Fibroblast of upper back skin (primary cell): ENCODE measurements around the gene PTPRM.

Experiments
- DNase-seq: peaks from one replicate; pipeline ENCODE4 v3.0.0-alpha.2; 2013

PTPRM gene

GRCh38 chr18:7566567-7567473 lies at the start of gene PTPRM:
Gene PTPRM, plus strand, starts transcription at chr18:7567316. Its CDS starts 503 bp downstream, at chr18:7567819.
- DNase-seq: peak; percentile 82

- DNase-seq: no peak
Observed at GRCh38 chr18:7517852-7518251, 49.3 kb upstream of the PTPRM start.

DNA sequence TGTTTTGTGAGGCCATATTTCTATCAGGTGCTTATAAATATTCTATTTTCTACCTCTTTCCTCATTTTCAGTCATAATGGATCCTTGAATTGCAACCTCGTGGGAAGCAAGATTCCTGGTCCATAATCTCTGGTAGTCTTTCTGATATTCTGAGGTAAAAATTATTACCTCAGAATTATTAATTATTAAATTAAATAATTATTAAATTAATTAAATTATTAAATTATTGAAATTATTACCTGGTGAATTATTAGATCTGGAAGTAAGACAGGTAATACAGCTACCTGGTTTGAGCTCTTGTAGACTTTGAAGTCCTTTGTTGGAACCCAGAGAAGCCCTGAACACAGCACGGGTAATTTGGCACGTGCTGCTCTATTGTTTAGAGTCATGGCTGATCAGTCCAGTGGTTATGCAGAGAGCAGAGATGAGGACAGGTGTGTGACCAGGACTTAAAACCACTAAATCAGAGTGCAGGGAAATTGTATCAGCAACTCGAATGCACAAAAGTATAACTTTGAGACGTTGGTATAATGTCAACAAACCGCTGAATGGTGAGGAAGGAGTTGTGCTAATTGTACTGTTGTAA lies 46.8 kb upstream of the PTPRM start:
- no peak for DNase-seq

DNA sequence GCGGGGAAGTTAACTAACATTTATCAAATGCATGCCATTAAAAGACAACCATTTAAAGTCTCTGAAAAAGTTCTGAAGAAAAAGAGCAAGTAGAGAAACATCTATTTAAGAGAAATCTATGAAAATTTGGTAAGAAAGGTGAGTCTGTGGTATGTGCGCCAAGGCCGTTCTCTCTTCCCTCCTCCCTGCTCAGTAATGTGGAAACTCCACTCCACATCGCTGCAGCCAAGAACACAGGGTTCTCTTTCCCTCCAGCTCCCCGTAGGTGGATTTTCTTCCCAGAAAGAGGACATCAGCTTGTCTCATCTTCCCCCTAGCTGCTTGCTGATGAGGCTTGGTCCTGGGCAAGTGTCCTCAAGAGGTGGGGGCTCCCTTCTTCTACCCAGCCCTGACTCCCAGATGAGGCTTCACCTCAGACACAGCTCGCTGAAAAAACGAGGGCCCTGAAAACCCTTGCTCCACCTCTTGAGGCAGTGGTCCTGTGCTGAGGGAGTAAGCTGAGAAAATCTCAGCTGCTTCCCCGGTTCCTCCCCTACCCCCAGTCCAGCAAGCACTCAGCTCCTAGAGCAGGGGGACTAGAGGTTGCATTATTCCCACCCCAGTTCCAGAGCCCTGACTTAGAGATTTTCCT lies 45.8 kb upstream of the PTPRM start:
- DNase-seq: no peak

GRCh38 chr18:7523772-7524171 lies 43.3 kb upstream of the PTPRM start:
- DNase-seq: no peak

- peak; percentile 11 for DNase-seq
Observed at GRCh38 chr18:7524786-7525185, 42.3 kb upstream of the PTPRM start.

DNA sequence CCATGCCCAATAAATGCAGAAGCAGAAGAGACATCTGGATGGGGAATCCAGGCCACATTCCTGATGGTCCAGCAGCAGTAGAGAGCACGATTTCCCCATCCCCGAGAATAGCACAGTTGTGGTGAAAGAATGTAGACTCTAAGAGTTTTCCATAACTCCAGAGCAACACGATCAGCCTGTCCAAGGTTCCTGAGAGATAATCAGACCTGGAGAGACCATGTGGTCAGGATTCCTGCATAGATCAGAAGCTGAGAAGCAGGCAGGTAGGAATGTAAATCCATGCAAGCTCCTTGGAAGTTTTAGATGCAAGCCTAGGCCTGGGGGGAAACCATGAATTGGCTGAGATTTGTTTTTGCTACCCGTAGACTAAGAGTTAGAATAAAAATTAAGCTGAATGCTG lies 34.2 kb upstream of the PTPRM start:
- no peak for DNase-seq

DNA sequence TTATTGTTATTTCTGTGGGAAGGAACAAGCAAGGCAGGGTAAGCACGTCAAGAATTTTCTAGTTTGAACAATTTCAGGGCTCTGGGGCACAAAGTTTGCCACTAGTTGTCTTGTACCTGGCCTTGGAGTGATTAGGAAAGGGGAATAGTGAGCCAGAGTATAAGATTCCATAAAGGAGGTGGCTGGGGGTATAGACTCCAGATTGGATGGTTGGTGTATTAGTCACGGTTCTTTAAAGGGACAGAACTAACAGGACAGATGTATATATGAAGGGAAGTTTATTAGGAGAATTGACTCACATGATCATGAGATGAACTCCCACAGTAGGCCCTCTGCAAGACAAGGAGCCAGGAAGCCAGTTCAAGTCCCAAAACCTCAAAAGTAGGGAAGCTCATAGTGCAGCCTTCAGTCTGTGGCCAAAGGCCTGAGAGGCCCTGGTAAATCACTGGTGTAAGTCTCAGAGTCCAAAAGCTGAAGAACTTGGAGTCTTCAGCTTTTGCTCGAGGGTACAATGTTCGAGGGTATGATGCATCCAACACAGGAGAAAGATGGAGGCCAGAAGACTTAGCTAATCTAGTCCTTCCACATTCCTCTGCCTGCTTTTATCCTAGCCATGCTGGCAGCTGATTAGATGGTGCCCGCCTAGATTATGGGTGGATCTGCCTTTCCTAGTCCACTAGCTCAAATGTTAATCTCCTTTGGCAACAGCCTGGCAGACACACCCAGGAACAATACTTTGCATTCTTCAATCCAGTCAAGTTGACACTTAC lies 31.5 kb upstream of the PTPRM start:
- peak; percentile 18 for DNase-seq

- DNase-seq: no peak
Observed at GRCh38 chr18:7537145-7537544, 30.0 kb upstream of the PTPRM start.

DNA sequence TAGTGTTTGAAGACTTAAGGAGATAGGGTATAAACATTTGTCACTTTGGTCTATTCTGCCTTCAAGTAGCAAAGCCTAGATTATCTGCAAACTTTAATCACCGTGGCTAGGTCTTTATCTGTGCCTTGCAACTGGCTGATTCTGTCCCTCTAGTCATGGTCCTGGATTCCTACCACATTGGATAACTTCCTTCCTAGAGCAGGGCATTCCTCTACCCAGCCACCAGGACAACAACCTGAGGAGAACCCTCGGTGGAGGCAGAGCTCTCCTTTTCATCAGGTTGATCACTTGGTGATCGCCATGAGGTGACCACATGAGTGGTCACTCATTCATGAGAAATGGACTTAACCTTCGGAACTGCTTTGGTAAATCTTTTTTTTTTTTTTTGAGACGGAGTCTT lies 25.3 kb upstream of the PTPRM start:
- no peak for DNase-seq

DNA sequence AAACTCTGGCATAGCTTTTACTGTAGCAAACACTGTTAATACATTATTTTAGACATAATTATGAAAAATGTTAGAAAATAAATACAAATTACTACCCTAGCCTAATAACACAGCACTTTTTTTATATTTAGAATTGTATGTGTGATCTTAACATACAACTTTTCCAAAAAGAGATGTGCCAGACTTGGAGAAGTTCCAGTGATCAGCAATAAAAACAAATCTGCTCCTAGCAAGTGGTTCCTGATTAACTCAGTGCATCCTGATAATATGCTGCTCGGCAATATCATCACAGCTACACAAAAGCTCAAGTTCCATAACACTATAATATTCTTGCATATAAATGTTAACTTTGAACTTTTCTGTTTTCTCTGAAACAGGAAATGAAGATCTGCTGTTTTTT lies 22.4 kb upstream of the PTPRM start:
- no peak for DNase-seq

- DNase-seq: no peak
Observed at GRCh38 chr18:7545734-7546133, 21.4 kb upstream of the PTPRM start.

DNA sequence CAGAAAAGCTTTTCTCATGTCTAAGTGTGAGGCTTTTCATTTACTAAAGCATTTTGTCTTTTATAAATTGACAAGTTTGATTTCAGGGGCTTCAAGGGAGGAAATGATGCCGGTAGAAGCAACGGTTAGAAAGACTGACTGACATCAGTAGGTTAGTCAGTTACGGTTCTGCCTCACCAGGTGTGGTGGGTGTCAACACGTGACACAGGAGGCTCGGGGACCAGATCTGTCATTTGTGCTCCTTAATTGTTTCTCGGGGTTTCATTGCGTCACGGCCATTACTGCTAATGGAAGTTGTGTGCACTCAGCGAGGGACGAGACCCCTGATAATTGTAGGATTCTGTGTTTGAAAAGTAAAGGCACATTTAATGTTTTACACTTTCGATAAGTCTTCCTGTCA lies 18.9 kb upstream of the PTPRM start:
- no peak for DNase-seq

DNA sequence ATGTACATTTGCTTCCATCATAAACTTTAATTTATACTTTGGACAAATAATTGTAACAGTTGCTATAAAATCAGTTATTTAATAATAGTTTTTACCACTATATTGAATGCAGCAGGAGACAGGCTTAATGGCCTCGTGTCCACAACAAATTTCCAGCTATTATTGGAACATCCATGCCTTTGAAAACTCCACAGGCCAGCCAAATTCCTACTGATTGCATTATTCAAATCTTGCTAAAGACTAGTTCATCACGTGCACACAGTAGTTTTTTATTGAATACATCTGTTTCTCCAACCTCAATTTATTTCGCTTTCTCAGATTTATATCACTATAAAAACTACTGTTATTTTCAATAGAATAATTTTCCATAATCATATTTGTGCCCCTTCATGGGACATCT lies 18.4 kb upstream of the PTPRM start:
- no peak for DNase-seq

DNA sequence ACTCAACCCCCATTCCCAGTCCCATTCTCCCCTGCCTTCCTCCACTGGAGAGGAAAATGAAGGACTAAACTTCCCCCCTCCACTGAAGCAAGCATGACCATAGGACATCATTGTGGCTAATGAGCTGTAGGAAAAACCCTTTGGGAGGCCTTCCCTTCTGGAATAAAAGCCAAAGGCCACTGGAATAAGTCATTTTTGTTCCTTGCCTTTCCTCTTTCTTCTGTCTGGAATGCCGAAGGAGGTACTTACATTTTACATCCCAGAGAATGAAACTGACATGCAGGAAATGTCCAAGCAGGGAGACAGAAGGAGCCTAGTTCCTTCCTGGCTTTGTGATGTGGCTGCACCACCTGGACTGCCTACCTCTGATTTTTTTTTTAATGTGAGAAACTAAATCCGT lies 9.1 kb upstream of the PTPRM start:
- no peak for DNase-seq

DNA sequence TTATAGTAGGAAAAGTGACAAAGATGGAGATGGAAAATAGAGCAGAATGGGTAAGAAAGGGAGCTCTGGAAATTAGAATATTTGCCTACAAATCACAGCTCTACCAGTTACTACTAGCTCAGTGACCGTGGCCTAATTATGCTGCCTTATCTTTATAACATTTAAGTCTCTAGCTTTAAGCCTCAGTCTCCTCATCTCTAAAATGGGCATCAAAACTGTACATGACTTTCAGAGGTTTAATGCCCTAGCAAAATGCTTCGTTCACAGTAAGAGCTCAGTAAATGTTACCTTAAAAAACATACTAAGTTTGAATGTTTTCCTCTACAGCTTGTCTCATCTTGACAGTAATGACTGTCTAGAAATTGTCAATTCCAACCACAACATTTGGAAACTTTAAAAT lies 8.3 kb upstream of the PTPRM start:
- no peak for DNase-seq

- no peak for DNase-seq
Observed at GRCh38 chr18:7559709-7560319, 7.3 kb upstream of the PTPRM start.

DNA sequence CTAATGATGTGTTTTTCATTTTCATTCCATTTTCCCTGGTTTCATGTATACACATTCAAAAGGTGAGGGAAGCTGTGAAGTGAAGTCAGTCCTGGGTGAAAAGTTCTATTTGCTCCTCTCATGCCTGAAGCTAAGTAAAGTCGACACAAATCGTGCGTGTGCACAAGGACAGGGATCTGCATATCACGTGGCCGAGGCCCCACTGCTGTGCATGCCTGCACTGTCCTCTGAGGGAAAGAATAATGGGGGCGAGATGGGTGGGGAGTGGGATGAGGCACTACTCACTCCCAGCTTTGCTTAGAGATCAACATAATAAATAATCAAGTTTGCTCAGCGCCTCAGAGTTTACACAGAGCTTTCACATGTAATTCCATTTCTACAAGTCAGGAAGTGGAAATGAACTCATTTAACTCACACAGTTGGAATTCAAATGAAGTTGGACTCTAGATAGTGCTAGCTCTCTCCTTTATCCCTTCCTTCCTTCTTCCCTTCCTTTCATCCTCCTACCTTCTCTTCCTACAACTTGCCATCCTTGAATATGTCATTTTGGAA lies 5.1 kb upstream of the PTPRM start:
- no peak for DNase-seq

DNA sequence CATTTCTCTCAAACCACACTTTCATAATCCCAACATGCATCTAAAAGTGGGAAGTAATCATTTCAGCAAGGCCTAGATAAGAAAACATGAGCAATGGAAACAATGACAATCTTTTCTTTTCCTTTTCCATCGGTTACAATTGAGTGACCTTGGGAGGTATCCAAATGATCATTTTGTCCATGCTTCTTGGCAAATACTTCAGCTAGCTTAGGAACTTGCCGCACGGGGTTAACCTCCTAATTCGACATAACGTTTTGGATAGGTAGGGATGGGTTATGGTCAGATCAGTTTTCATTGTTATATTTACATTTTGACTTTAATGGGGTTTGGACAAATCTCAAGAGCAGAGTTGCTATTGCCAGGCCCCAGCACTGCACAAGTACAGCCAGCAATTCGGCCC lies 4.6 kb upstream of the PTPRM start:
- no peak for DNase-seq

GRCh38 chr18:7565677-7566076 lies 1.4 kb upstream of the PTPRM start:
- DNase-seq: no peak

DNA sequence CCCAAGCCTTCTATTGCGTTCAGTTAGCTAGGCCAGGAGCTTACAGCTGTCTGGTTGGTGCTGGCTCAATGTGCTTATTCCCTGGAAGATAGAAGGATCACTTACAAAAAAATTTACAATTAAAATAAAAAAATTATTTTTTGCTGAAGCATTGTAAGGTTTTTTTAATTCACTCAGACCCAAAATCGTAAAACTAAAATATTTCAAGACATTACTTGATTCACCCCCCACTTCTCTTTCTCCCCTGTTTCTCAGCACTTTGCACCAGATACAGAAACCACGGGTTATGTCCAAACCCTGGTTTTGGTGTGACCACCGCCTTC lies 911 bp upstream of the PTPRM start:
- DNase-seq: no peak
